ENCODE data around the gene CCL22. TPM values are rescaled to one million over a fixed set of nuclear protein-coding genes. Genes with fewer than 3 reads are reported as not detected.
"Not testable (repeated sequence)": the region's sequence is repeated elsewhere in the genome, so short reads cannot be mapped to it uniquely, and the experiment has no call there.

Gene CCL22
- total RNA-seq, 4 donors from 2014 or later = 6.7 TPM; not detected in 3

DNA sequence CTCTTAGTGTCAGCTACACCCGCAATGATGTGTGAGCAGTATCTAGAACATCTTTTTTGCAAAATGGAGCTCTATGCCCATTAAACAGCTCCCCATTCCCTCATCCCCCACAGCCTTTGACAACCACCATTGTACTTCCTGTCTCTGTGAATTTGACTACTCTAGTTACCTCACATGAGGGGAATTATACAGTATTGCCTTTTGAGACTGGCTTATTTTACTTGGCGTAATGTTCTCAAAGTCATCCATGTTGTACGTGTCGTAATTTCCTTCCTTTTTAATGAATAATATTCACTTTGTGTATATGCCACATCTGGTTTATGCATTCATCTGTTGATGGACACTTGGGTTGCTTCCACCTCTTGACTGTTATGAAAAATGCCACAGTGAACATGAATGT, 23.2 kb upstream of the CCL22 start:
- TF ChIP-seq, protein P1, sequence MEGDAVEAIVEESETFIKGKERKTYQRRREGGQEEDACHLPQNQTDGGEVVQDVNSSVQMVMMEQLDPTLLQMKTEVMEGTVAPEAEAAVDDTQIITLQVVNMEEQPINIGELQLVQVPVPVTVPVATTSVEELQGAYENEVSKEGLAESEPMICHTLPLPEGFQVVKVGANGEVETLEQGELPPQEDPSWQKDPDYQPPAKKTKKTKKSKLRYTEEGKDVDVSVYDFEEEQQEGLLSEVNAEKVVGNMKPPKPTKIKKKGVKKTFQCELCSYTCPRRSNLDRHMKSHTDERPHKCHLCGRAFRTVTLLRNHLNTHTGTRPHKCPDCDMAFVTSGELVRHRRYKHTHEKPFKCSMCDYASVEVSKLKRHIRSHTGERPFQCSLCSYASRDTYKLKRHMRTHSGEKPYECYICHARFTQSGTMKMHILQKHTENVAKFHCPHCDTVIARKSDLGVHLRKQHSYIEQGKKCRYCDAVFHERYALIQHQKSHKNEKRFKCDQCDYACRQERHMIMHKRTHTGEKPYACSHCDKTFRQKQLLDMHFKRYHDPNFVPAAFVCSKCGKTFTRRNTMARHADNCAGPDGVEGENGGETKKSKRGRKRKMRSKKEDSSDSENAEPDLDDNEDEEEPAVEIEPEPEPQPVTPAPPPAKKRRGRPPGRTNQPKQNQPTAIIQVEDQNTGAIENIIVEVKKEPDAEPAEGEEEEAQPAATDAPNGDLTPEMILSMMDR (IDR thresholded peaks at IDR 0.05) = no peak
- DNase-seq (ENCODE audit: low spot score) (no peak), ATAC-seq (ENCODE audit: low FRiP score) (no peak)

DNA sequence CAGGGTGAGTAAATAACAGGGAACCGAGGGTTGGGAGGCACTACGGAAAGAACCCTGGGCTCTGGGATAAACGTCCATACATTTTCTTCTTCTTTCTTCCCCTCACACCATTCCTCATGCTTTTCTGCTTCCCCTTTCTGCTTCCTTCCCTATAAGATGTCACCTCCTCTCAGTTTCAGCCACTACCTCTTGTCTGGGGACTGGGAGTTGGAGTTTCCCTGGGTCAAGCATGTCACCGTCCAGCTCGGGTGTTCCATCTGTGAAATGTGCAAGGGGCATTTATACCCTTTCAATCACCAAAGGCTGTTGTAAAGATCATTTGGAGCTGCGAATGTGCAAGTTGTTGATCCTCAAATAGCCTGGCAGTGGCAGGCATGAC, 17.5 kb upstream of the CCL22 start:
- no peak for DNase-seq (ENCODE audit: low spot score)
- TF ChIP-seq, protein P1 (IDR thresholded peaks at IDR 0.05) = no peak
- no peak for ATAC-seq (ENCODE audit: low FRiP score)

DNA sequence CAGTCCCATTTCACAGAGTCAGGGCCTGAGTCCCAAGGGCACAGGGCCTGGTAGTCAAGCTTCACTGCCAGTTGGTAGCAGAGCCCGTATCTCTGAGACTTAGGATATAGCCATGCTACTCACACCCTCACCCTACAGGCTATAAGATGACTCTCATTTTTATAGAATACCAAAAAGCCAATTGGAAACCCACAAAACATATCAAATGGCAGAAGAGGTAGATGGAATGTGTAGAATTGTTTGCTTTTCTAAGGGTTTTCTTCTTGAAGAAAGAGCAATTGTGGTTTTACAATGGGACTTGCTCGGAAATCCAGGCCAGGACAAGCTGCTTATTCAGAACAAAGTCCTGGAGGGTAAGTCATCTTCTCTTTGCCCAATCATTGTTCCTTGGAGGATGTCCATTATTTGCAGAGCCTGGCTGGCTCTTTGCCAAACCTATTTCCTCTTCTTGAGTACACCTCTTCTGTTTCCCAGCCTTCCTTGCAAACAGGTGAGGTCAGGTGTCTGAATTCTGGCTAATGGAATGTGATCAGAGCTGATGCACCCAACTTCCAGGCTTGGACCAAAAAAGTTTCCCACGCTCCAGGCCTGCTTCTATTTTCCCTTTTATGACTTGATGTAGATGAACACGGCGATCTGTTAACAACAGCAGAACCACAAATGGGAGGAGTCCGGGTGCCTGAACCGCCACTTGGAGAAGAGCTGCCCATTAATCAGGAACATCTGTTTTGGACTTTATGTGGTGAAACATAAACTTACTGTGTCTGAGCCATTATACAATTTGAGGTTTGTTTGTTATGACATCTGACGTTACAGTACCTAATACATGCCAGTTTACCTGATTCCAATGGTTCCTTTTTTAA, 16.9 kb upstream of the CCL22 start:
- ATAC-seq (ENCODE audit: low FRiP score) (no peak), DNase-seq (ENCODE audit: low spot score) (no peak)
- TF ChIP-seq, protein P1 (IDR thresholded peaks at IDR 0.05) = no peak

DNA sequence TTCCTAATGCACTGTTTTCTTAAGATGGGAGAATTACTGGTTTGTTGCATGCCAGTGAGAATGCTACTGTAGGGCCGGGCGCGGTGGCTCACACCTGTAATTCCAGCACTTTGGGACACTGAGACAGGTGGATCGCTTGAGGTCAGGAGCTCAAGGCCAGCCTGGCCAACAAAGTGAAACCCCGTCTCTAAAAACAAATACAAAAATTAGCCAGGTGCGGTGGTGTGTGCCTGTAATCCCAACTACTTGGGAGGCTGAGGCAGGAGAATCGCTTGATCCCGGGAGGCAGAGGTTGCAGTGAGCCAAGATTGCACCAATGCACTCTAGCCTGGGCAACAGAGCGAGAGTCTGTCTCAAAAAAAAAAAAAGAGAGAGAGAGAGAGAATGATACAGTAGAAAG, 16.0 kb upstream of the CCL22 start:
- not testable (repeated sequence) for ATAC-seq (ENCODE audit: low FRiP score); DNase-seq (ENCODE audit: low spot score)

DNA sequence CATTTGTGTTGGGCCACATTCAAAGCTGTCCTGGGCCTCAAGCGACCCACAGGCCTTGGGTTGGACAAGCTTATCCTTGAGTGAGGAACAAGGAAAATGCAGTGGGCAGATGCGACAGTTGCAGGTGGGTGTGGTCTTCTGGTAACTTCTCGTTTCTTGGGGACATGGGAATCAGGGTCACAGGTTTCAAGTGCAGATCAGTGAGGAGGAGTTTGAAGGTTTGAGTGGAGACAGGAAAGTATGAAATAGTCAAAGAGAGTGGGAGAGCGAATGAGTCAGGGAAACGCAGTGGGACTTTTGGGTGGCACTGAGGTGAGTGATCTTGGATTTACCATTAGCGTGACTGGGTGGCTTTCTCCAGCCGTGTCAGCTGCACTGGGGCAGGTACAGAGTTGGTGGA, 15.4 kb upstream of the CCL22 start:
- TF ChIP-seq, protein P1 (IDR thresholded peaks at IDR 0.05) = no peak
- no peak for ATAC-seq (ENCODE audit: low FRiP score)
- no peak for DNase-seq (ENCODE audit: low spot score)

DNA sequence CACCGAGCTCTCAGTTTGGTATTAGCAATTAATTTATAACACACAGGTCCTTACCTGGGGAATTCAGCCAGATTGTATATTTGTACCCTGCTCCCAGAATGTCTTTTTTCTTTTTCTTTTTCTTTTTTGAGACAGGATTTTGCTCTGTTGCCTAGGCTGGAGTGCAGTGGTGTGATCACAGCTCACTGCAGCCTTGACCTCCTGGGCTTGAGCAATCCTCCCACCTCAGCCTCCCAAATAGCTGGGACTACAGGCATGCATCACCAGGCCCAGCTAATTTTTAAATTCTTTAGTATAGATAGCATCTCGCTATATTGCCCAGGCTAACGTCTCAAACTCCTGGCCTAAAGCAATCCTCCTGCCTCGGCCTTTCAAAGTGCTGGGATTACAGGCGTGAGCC, 14.5 kb upstream of the CCL22 start:
- not testable (repeated sequence) for DNase-seq (ENCODE audit: low spot score); ATAC-seq (ENCODE audit: low FRiP score)

DNA sequence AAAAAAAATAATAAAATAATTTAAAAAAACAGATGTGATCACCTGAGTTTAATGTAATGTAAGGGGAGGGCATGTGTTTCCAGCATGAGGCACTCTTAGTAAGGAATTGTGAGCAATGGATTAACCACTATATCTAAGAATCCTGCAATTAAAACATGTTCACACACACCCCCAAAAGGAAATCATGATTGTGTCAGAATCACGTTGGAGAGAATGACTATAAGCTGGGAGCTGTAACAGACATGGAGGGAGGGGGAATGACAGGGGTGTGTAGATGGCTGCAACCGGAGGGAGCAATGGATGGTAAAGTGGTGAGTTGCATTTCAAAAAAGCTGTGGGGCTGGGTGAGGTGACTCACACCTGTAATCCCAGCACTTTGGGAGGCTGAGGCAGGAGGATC, 13.6 kb upstream of the CCL22 start:
- no peak for ATAC-seq (ENCODE audit: low FRiP score)
- TF ChIP-seq, protein P1 (IDR thresholded peaks at IDR 0.05) = no peak
- DNase-seq (ENCODE audit: low spot score) = no peak

DNA sequence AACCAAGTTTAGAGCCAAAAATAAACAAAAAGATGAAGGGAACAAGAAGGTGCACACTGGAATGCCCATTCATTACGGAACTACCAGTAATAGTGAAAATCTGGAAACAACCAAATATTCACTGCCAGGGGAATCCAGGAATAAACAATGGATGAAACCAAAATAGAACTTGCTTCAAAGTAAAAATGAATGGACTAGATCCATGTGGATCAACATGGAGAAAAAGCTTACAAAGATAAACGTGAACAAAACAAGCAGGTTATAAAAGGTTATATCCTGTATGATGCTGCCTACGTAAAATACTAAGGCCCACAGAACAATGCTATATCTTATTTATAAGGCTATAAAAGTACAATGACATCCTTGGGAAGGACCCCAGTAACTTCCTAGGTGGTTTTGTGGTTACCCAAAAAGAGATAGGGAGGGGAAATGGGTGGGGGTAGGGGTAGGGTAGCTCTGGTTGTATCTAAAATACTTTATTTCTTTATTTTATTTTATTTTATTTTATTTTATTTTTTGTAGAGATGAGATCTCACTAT, 12.8 kb upstream of the CCL22 start:
- ATAC-seq (ENCODE audit: low FRiP score) = no peak
- TF ChIP-seq, protein P1 (IDR thresholded peaks at IDR 0.05) = no peak

More for the DNA sequence above, 12.8 kb upstream of the CCL22 start:
- no peak for DNase-seq (ENCODE audit: low spot score)
